SK-N-SH (cell line): ENCODE results near the gene FBXW5. TPM values are rescaled to one million over a fixed set of nuclear protein-coding genes. Genes with fewer than 3 reads are reported as not detected.

ENCODE experiments used
- CTCF ChIA-PET: fragments of 300-600, 350-600 bp; formaldehyde crosslinking; extraction: SDS; loops from one replicate; lab custom pipeline; 2021; lab: Yijun Ruan, JAX
- POLR2A ChIA-PET: fragments of 350-600 bp; sonication (Branson Sonifier 250); formaldehyde crosslinking; extraction: SDS; loops from one replicate; lab custom pipeline; 2020; ENCODE audit warnings: antibody characterized with exemption, inconsistent platforms; lab: Yijun Ruan, JAX
- DNase-seq: peaks from one replicate; pipeline ENCODE4 v3.0.0; 2012
- H2AFZ ChIP-seq: fragments of 200-600 bp; sonication (generic); 2 replicates; pipeline ENCODE4 v1.8.1; 2016; ENCODE audit warnings: antibody characterized with exemption, mild to moderate bottlenecking, low read depth
- H3F3A ChIP-seq: fragments of 200-600 bp; sonication (generic); replicated peaks from 2 replicates; pipeline ENCODE3; 2016; ENCODE audit warnings: antibody characterized with exemption, mild to moderate bottlenecking; ENCODE audit not compliant: insufficient read depth
- H3K27ac ChIP-seq, 2 experiments: fragments of 200-500 bp in 1 of 2; fragments of 200-600 bp in 1 of 2; sonication (Bioruptor generic) in 1 of 2; sonication (generic), shearing (Covaris generic) in 1 of 2; 2 replicates each; pipeline versions ENCODE4 v1.5.1 to v1.6.1; 2014 to 2016; ENCODE audit warnings: low read depth in 2 of 2, inconsistent platforms in 1 of 2, low read length in 1 of 2, mild to moderate bottlenecking in 1 of 2, mixed read lengths in 1 of 2
- H3K27me3 ChIP-seq: fragments of 200-600 bp; sonication (generic), shearing (Covaris generic); 2 replicates; pipeline ENCODE4 v1.6.1; 2016; ENCODE audit warnings: mixed run types; ENCODE audit not compliant: insufficient read depth
- H3K36me3 ChIP-seq, 2 experiments: fragments of 200-500 bp in 1 of 2; fragments of 200-600 bp in 1 of 2; sonication (Bioruptor generic) in 1 of 2; sonication (generic) in 1 of 2; replicated peaks in 1 of 2; 2 replicates each; pipeline versions ENCODE3 to v1.5.1; 2014 to 2016; ENCODE audit warnings: low read length in 1 of 2, mild to moderate bottlenecking in 1 of 2; ENCODE audit not compliant: insufficient read depth in 2 of 2, control insufficient read depth in 1 of 2
- H3K4me1 ChIP-seq, 2 experiments: fragments of 200-500 bp in 1 of 2; fragments of 200-600 bp in 1 of 2; sonication (Bioruptor generic) in 1 of 2; sonication (generic), shearing (Covaris generic) in 1 of 2; 2 replicates each; pipeline versions ENCODE4 v1.5.1 to v1.6.1; 2014 to 2016; ENCODE audit warnings: low read depth in 1 of 2, low read length in 1 of 2, mixed run types in 1 of 2; ENCODE audit not compliant: insufficient read depth in 2 of 2, control insufficient read depth in 1 of 2
- H3K4me2 ChIP-seq: fragments of 200-600 bp; sonication (generic), shearing (Covaris generic); 2 replicates; pipeline ENCODE4 v1.6.1; 2017; ENCODE audit warnings: mixed run types
- H3K4me3 ChIP-seq, 2 experiments: fragments of 200-500 bp in 1 of 2; fragments of 200-600 bp in 1 of 2; sonication (Bioruptor generic) in 1 of 2; sonication (generic), shearing (Covaris generic) in 1 of 2; 2 replicates each; pipeline versions ENCODE4 v1.5.1 to v1.8.1; 2014 to 2016; ENCODE audit warnings: low read depth in 2 of 2, inconsistent platforms in 1 of 2, low read length in 1 of 2, mild to moderate bottlenecking in 1 of 2, mixed read lengths in 1 of 2, moderate library complexity in 1 of 2
- H3K79me2 ChIP-seq: fragments of 200-600 bp; sonication (generic); 2 replicates; pipeline ENCODE4 v1.8.1; 2017; ENCODE audit warnings: mild to moderate bottlenecking; ENCODE audit not compliant: insufficient read depth
- H3K9ac ChIP-seq: fragments of 200-600 bp; sonication (generic); 2 replicates; pipeline ENCODE4 v1.6.1; 2017; ENCODE audit warnings: mixed run types
- H3K9me2 ChIP-seq: fragments of 200-600 bp; sonication (generic); 2 replicates; pipeline ENCODE4 v1.6.1; 2017; ENCODE audit warnings: mixed run types
- H3K9me3 ChIP-seq: fragments of 200-600 bp; sonication (generic); 2 replicates; pipeline ENCODE4 v1.6.1; 2017; ENCODE audit warnings: mixed run types, mild to moderate bottlenecking, moderate library complexity
- H4K20me1 ChIP-seq: fragments of 200-600 bp; sonication (generic); 2 replicates; pipeline ENCODE4 v1.6.1; 2017; ENCODE audit warnings: mild to moderate bottlenecking, mixed run types; ENCODE audit not compliant: insufficient read depth
- FOSL2 ChIP-seq: IDR thresholded peaks from 2 replicates; pipeline ENCODE4 v1.4.0; 2012; ENCODE audit warnings: low read depth, mild to moderate bottlenecking, moderate library complexity, borderline replicate concordance
- GABPA ChIP-seq: IDR thresholded peaks from 2 replicates; pipeline ENCODE4 v1.4.0; 2012; ENCODE audit warnings: low read depth, mild to moderate bottlenecking
- MEF2A ChIP-seq: IDR thresholded peaks from 2 replicates; pipeline ENCODE4 v1.4.0; 2012; ENCODE audit warnings: low read depth, borderline replicate concordance
- PBX3 ChIP-seq: IDR thresholded peaks from 2 replicates; pipeline ENCODE4; 2012
- RAD21 ChIP-seq: IDR thresholded peaks from 2 replicates; pipeline ENCODE4 v1.6.1; 2012; ENCODE audit warnings: mild to moderate bottlenecking, low read length
- RCOR1 ChIP-seq: fragments of 150-350 bp; IDR thresholded peaks from 2 replicates; pipeline ENCODE4 v1.6.1; 2017; ENCODE audit warnings: antibody characterized with exemption, low read length
- REST ChIP-seq: IDR thresholded peaks from 2 replicates; pipeline ENCODE4 v1.6.1; 2012; ENCODE audit warnings: mild to moderate bottlenecking, low read depth, low read length, moderate library complexity
- RFX5 ChIP-seq: IDR thresholded peaks from 2 replicates; pipeline ENCODE4 v1.6.1; 2012; ENCODE audit warnings: mild to moderate bottlenecking, improper control_type of control experiment, low read length
- SIN3A ChIP-seq: IDR thresholded peaks from 2 replicates; pipeline ENCODE4 v1.6.1; 2012; ENCODE audit warnings: low read depth, mild to moderate bottlenecking, low read length, moderate library complexity, borderline replicate concordance
- TEAD4 ChIP-seq: IDR thresholded peaks from 2 replicates; pipeline ENCODE4 v1.4.0; 2012; ENCODE audit warnings: mild to moderate bottlenecking, borderline replicate concordance; ENCODE audit not compliant: insufficient read depth
- USF1 ChIP-seq: IDR thresholded peaks from 2 replicates; pipeline ENCODE4 v1.4.0; 2012; ENCODE audit warnings: low read depth, borderline replicate concordance
- WGBS: methylation state at CpG from one replicate; pipeline ENCODE4 v1.1.6; 2017; ENCODE audit warnings: low lambda C conversion rate; 5-methylcytosine and 5-hydroxymethylcytosine counted together
- polyA plus RNA-seq, 3 experiments: library from polyadenylated mRNA; depleted of rRNA; stranded (reverse); fragments of >200 nt; gene quantifications; 2 replicates each; pipeline ENCODE4 v1.2.3, GENCODE V29; 2012
- TF ChIP-seq, protein P1 (sequence below): fragments of 200-600 bp; sonication (generic); IDR thresholded peaks from 2 replicates; pipeline ENCODE4 v1.6.1; 2017; ENCODE audit warnings: antibody characterized with exemption, mild to moderate bottlenecking, moderate library complexity
- TF ChIP-seq, protein P2 (sequence below): IDR thresholded peaks from 2 replicates; pipeline ENCODE4 v1.4.0; 2012; ENCODE audit warnings: low read depth, borderline replicate concordance

FBXW5 gene
- polyA plus RNA-seq, 1 of the 3 experiments (the other 2 are of a cell fraction): 78.9 TPM

DNA sequence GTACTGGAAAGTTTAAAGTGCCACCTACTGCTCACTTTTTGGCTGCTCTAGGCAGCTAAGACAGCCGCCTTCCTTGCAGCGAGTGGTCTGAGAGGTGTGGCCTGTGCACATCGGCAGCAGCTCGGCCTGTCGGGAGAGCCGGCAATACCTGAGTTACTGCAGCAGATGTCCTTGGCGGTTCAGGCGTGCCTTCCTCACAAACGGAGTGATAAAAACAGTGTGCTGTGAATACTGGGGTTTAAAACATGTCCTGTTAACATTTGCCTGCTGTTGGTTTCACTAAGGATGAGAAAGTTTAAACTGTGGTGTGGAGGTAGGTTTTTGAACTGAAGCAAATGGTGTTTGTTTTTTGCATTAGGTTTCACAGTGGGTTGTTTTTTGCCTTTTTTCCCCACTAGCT lies 45.3 kb downstream of the FBXW5 start:
- no peaks in the 10 kb centered on the region for H3K9me2 ChIP-seq
- H3K4me3 ChIP-seq: no peak overlapping the region
- no peak for TF ChIP-seq MEF2A
- TF ChIP-seq FOSL2: no peak
- no peak for TF ChIP-seq GABPA
- TF ChIP-seq RCOR1: no peak
- TF ChIP-seq, protein P1, sequence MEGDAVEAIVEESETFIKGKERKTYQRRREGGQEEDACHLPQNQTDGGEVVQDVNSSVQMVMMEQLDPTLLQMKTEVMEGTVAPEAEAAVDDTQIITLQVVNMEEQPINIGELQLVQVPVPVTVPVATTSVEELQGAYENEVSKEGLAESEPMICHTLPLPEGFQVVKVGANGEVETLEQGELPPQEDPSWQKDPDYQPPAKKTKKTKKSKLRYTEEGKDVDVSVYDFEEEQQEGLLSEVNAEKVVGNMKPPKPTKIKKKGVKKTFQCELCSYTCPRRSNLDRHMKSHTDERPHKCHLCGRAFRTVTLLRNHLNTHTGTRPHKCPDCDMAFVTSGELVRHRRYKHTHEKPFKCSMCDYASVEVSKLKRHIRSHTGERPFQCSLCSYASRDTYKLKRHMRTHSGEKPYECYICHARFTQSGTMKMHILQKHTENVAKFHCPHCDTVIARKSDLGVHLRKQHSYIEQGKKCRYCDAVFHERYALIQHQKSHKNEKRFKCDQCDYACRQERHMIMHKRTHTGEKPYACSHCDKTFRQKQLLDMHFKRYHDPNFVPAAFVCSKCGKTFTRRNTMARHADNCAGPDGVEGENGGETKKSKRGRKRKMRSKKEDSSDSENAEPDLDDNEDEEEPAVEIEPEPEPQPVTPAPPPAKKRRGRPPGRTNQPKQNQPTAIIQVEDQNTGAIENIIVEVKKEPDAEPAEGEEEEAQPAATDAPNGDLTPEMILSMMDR: no peak
- no peak for TF ChIP-seq RAD21
- TF ChIP-seq USF1: no peak
- TF ChIP-seq, protein P2, sequence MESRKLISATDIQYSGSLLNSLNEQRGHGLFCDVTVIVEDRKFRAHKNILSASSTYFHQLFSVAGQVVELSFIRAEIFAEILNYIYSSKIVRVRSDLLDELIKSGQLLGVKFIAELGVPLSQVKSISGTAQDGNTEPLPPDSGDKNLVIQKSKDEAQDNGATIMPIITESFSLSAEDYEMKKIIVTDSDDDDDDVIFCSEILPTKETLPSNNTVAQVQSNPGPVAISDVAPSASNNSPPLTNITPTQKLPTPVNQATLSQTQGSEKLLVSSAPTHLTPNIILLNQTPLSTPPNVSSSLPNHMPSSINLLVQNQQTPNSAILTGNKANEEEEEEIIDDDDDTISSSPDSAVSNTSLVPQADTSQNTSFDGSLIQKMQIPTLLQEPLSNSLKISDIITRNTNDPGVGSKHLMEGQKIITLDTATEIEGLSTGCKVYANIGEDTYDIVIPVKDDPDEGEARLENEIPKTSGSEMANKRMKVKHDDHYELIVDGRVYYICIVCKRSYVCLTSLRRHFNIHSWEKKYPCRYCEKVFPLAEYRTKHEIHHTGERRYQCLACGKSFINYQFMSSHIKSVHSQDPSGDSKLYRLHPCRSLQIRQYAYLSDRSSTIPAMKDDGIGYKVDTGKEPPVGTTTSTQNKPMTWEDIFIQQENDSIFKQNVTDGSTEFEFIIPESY: no peak
- no peak for TF ChIP-seq TEAD4
- TF ChIP-seq RFX5: no peak
- TF ChIP-seq SIN3A: no peak
- no peak for TF ChIP-seq PBX3
- TF ChIP-seq REST: no peak
- no peak overlapping the region for H3K4me2 ChIP-seq
- WGBS: 77% methylated on average over 9 of the region's 9 CpGs
- H2AFZ ChIP-seq: no peak overlapping the region
- H4K20me1 ChIP-seq: no peaks in the 10 kb centered on the region
- H3K36me3 ChIP-seq: peaks cover 13 to 18% of the 10 kb centered on the region in 2 experiments
- POLR2A ChIA-PET: no interaction called here
- H3K4me1 ChIP-seq: peaks cover 6 to 19% of the 10 kb centered on the region in 2 experiments; a peak in 3 of 4 replicates
- H3K9ac ChIP-seq: no peak overlapping the region
- no peak overlapping the region for H3K27ac ChIP-seq
- H3K27me3 ChIP-seq: no peaks in the 10 kb centered on the region
- H3K79me2 ChIP-seq: peaks cover 38% of the 10 kb centered on the region; the same call in 1 of the 2 replicates
- DNase-seq: no peak
- CTCF ChIA-PET: interaction anchor here (1.4 kb wide), 1 partner anchor 9 kb away, joined by 3 read pairs; no protein-coding TSS in a partner anchor
- H3F3A ChIP-seq: peaks cover 29% of the 10 kb centered on the region
- no peaks in the 10 kb centered on the region for H3K9me3 ChIP-seq
